WTC11 (cell line): ENCODE results near the gene PCDHGB5. TPM values are rescaled to one million over a fixed set of nuclear protein-coding genes. Genes with fewer than 3 reads are reported as not detected.

Experiments
- ATAC-seq: fragments of 200-7000 bp; cut with Tn5 transposase; 2 replicates; pipeline ENCODE4 v1.10.0; 2021; ENCODE audit warnings: mild to moderate bottlenecking, moderate library complexity
- CTCF ChIA-PET: fragments of 300-600 bp; sonication (Branson Sonifier 250); formaldehyde crosslinking; loops from one replicate; lab custom pipeline; 2021; ENCODE audit warnings: antibody characterized with exemption; lab: Charles Lee
- POLR2A ChIA-PET: fragments of 350-600 bp; sonication (Branson Sonifier 250); formaldehyde crosslinking; loops from one replicate; lab custom pipeline; 2021; ENCODE audit warnings: antibody characterized with exemption; lab: Charles Lee
- DNase-seq: peaks from one replicate; pipeline ENCODE4 v3.0.0; 2021; ENCODE audit warnings: low spot score
- H3K27ac Mint-ChIP-seq: 2 replicates; pipeline ENCODE4 v1.8.0; 2021; ENCODE audit warnings: mixed read lengths
- H3K27me3 Mint-ChIP-seq: 2 replicates; pipeline ENCODE4 v1.8.0; 2021; ENCODE audit warnings: low read depth, mild to moderate bottlenecking, moderate library complexity, mixed read lengths
- H3K36me3 Mint-ChIP-seq: 2 replicates; pipeline ENCODE4 v1.8.0; 2021; ENCODE audit warnings: mixed read lengths
- H3K4me1 Mint-ChIP-seq: 2 replicates; pipeline ENCODE4 v1.8.0; 2022; ENCODE audit warnings: mixed read lengths
- H3K4me3 Mint-ChIP-seq: 2 replicates; pipeline ENCODE4 v1.8.0; 2021; ENCODE audit warnings: mild to moderate bottlenecking, moderate library complexity, mixed read lengths
- H3K9me3 Mint-ChIP-seq: 2 replicates; pipeline ENCODE4 v1.8.0; 2021; ENCODE audit warnings: mixed read lengths
- CBFB ChIP-seq: sonication (generic); formaldehyde crosslinking; IDR thresholded peaks from 2 replicates; pipeline ENCODE4 v1.8.1; 2022; ENCODE audit warnings: mild to moderate bottlenecking, low read depth, missing genetic modification reagents
- GTF2I ChIP-seq: fragments of 250-450 bp; sonication (Bioruptor Pico); conservative IDR thresholded peaks from 2 replicates; pipeline ENCODE4 v1.4.0; 2021; ENCODE audit warnings: mild to moderate bottlenecking
- JUN ChIP-seq: sonication (generic); formaldehyde crosslinking; IDR thresholded peaks from 2 replicates; pipeline ENCODE4 v1.8.0; 2023; ENCODE audit warnings: mild to moderate bottlenecking, missing genetic modification reagents
- KAT7 ChIP-seq: sonication (generic); formaldehyde crosslinking; IDR thresholded peaks from 2 replicates; pipeline ENCODE4 v1.8.1; 2023; ENCODE audit warnings: missing genetic modification reagents, mild to moderate bottlenecking, borderline replicate concordance
- MXD4 ChIP-seq: fragments of 250-450 bp; sonication (Bioruptor Pico); IDR thresholded peaks from 2 replicates; pipeline ENCODE4 v1.8.0; 2021; ENCODE audit warnings: mild to moderate bottlenecking, moderate library complexity, borderline replicate concordance
- MYBL2 ChIP-seq: sonication (generic); formaldehyde crosslinking; IDR thresholded peaks from 2 replicates; pipeline ENCODE4 v1.8.1; 2023; ENCODE audit warnings: mild to moderate bottlenecking, moderate library complexity, missing genetic modification reagents
- NFE2L1 ChIP-seq: sonication (generic); formaldehyde crosslinking; IDR thresholded peaks from 2 replicates; pipeline ENCODE4 v1.8.1; 2023; ENCODE audit warnings: missing genetic modification reagents
- NR1H2 ChIP-seq: sonication (generic); formaldehyde crosslinking; IDR thresholded peaks from 2 replicates; pipeline ENCODE4 v1.9.0; 2021; ENCODE audit warnings: mild to moderate bottlenecking, moderate library complexity, missing genetic modification reagents
- OVOL2 ChIP-seq: fragments of 250-450 bp; sonication (Bioruptor Pico); IDR thresholded peaks from 2 replicates; pipeline ENCODE4 v1.9.0; 2021; ENCODE audit warnings: mild to moderate bottlenecking, borderline replicate concordance
- SMAD4 ChIP-seq: sonication (generic); formaldehyde crosslinking; IDR thresholded peaks from 2 replicates; pipeline ENCODE4 v1.8.0; 2022; ENCODE audit warnings: mild to moderate bottlenecking, missing genetic modification reagents
- TP53 ChIP-seq: sonication (generic); formaldehyde crosslinking; IDR thresholded peaks from 2 replicates; pipeline ENCODE4 v1.8.1; 2023; ENCODE audit warnings: mild to moderate bottlenecking, missing genetic modification reagents
- total RNA-seq: library from RNA; stranded (reverse); gene quantifications from 3 replicates; pipeline ENCODE4 v1.2.3, GENCODE V29; 2021
- TF ChIP-seq, protein P1 (sequence below): fragments of 250-450 bp; sonication (Bioruptor Pico); IDR thresholded peaks from 2 replicates; pipeline ENCODE4 v2.1.2; 2022; ENCODE audit warnings: mild to moderate bottlenecking, moderate library complexity
- TF ChIP-seq, protein P2 (sequence below): fragments of 200-600 bp; IDR thresholded peaks from 2 replicates; pipeline ENCODE4 v1.8.0; 2022; ENCODE audit warnings: antibody characterized with exemption
- TF ChIP-seq, protein P3 (sequence below): sonication (generic); formaldehyde crosslinking; IDR thresholded peaks from 2 replicates; pipeline ENCODE4 v1.8.1; 2022; ENCODE audit warnings: missing genetic modification reagents, borderline replicate concordance
- TF ChIP-seq, protein P4 (sequence below): sonication (generic); formaldehyde crosslinking; IDR thresholded peaks from 2 replicates; pipeline ENCODE4 v1.8.1; 2023; ENCODE audit warnings: mild to moderate bottlenecking, missing genetic modification reagents, borderline replicate concordance
- TF ChIP-seq, protein P5 (sequence below): fragments of 250-450 bp; sonication (Bioruptor Pico); IDR thresholded peaks from 2 replicates; pipeline ENCODE4 v1.8.0; 2021; ENCODE audit warnings: mild to moderate bottlenecking
- TF ChIP-seq, protein P6 (sequence below): sonication (generic); formaldehyde crosslinking; IDR thresholded peaks from 2 replicates; pipeline ENCODE4 v1.8.0; 2022; ENCODE audit warnings: mild to moderate bottlenecking, missing genetic modification reagents

Gene PCDHGB5
- total RNA-seq, 1 experiment from 2014 or later: 9.7 TPM

DNA sequence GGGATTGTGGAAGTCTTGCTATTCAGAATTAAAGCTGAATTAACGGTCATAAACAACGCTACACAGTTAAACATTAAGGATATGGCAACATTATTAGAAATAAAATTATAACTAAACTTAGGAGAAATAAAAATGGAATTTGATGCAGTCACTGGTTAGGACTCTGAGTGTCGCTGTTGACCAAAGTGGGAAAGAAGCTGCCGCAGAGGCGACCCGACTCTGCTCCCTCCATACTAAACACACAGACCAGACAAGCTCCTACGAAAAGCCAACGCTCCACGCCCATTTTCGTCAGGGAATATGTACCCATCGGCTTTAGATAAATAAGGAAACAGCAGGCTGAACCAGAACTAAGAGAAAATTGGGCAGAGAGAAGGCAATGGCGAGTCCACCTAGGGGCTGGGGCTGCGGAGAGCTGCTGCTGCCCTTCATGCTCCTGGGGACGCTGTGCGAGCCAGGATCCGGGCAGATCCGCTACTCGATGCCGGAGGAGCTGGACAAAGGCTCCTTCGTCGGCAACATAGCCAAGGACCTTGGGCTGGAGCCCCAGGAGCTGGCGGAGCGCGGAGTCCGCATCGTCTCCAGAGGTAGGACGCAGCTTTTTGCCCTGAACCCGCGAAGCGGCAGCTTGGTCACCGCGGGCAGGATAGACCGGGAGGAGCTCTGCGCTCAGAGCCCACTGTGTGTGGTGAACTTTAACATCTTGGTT, 33.6 kb upstream of the PCDHGB5 start, which contains the start of gene PCDHGA5:
TSS of gene PCDHGA5 (plus strand) at position 211 of the 709 bp plus-strand sequence. CDS start at position 380, 169 bp downstream.
- DNase-seq (no peak), ATAC-seq (no peak)
- Mint-ChIP-seq H3K4me3 (peak within 1 kb of the TSS; percentile 2; the same call in 1 of the 2 replicates), H3K27me3 (peaks cover 21% of the 10 kb centered on the region), H3K27ac (no peak within 1 kb of the TSS), H3K4me1 (peaks cover 27% of the 10 kb centered on the region), H3K36me3 (peaks cover 65% of the 10 kb centered on the region), H3K9me3 (peaks cover 60% of the 10 kb centered on the region)
- TF ChIP-seq KAT7 (CRISPR knock-in tag): no peak
- no peak for TF ChIP-seq NFE2L1
- no peak for TF ChIP-seq NR1H2 (CRISPR knock-in tag)
- TF ChIP-seq OVOL2: no peak
- TF ChIP-seq MYBL2: no peak
- TF ChIP-seq, protein P1, sequence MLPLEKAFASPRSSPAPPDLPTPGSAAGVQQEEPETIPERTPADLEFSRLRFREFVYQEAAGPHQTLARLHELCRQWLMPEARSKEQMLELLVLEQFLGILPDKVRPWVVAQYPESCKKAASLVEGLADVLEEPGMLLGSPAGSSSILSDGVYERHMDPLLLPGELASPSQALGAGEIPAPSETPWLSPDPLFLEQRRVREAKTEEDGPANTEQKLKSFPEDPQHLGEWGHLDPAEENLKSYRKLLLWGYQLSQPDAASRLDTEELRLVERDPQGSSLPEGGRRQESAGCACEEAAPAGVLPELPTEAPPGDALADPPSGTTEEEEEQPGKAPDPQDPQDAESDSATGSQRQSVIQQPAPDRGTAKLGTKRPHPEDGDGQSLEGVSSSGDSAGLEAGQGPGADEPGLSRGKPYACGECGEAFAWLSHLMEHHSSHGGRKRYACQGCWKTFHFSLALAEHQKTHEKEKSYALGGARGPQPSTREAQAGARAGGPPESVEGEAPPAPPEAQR: no peak
- TF ChIP-seq, protein P2, sequence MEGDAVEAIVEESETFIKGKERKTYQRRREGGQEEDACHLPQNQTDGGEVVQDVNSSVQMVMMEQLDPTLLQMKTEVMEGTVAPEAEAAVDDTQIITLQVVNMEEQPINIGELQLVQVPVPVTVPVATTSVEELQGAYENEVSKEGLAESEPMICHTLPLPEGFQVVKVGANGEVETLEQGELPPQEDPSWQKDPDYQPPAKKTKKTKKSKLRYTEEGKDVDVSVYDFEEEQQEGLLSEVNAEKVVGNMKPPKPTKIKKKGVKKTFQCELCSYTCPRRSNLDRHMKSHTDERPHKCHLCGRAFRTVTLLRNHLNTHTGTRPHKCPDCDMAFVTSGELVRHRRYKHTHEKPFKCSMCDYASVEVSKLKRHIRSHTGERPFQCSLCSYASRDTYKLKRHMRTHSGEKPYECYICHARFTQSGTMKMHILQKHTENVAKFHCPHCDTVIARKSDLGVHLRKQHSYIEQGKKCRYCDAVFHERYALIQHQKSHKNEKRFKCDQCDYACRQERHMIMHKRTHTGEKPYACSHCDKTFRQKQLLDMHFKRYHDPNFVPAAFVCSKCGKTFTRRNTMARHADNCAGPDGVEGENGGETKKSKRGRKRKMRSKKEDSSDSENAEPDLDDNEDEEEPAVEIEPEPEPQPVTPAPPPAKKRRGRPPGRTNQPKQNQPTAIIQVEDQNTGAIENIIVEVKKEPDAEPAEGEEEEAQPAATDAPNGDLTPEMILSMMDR: no peak
- TF ChIP-seq, protein P3, sequence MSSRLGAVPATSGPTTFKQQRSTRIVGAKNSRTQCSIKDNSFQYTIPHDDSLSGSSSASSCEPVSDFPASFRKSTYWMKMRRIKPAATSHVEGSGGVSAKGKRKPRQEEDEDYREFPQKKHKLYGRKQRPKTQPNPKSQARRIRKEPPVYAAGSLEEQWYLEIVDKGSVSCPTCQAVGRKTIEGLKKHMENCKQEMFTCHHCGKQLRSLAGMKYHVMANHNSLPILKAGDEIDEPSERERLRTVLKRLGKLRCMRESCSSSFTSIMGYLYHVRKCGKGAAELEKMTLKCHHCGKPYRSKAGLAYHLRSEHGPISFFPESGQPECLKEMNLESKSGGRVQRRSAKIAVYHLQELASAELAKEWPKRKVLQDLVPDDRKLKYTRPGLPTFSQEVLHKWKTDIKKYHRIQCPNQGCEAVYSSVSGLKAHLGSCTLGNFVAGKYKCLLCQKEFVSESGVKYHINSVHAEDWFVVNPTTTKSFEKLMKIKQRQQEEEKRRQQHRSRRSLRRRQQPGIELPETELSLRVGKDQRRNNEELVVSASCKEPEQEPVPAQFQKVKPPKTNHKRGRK (CRISPR knock-in tag): no peak
- no peak for TF ChIP-seq MXD4 (CRISPR knock-in tag)
- TF ChIP-seq TP53 (CRISPR knock-in tag): no peak
- TF ChIP-seq, protein P4, sequence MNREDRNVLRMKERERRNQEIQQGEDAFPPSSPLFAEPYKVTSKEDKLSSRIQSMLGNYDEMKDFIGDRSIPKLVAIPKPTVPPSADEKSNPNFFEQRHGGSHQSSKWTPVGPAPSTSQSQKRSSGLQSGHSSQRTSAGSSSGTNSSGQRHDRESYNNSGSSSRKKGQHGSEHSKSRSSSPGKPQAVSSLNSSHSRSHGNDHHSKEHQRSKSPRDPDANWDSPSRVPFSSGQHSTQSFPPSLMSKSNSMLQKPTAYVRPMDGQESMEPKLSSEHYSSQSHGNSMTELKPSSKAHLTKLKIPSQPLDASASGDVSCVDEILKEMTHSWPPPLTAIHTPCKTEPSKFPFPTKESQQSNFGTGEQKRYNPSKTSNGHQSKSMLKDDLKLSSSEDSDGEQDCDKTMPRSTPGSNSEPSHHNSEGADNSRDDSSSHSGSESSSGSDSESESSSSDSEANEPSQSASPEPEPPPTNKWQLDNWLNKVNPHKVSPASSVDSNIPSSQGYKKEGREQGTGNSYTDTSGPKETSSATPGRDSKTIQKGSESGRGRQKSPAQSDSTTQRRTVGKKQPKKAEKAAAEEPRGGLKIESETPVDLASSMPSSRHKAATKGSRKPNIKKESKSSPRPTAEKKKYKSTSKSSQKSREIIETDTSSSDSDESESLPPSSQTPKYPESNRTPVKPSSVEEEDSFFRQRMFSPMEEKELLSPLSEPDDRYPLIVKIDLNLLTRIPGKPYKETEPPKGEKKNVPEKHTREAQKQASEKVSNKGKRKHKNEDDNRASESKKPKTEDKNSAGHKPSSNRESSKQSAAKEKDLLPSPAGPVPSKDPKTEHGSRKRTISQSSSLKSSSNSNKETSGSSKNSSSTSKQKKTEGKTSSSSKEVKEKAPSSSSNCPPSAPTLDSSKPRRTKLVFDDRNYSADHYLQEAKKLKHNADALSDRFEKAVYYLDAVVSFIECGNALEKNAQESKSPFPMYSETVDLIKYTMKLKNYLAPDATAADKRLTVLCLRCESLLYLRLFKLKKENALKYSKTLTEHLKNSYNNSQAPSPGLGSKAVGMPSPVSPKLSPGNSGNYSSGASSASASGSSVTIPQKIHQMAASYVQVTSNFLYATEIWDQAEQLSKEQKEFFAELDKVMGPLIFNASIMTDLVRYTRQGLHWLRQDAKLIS (CRISPR knock-in tag): no peak
- TF ChIP-seq GTF2I (CRISPR knock-in tag): no peak
- CTCF ChIA-PET: interaction anchor here (0.5 to 2.1 kb wide), 17 partner anchors 10 to 203 kb away, joined by 3 to 11 read pairs (median 4); partner anchors contain the start of genes PCDHB10, PCDHB11, PCDHB14 and PCDHB15
- POLR2A ChIA-PET: no interaction called here

DNA sequence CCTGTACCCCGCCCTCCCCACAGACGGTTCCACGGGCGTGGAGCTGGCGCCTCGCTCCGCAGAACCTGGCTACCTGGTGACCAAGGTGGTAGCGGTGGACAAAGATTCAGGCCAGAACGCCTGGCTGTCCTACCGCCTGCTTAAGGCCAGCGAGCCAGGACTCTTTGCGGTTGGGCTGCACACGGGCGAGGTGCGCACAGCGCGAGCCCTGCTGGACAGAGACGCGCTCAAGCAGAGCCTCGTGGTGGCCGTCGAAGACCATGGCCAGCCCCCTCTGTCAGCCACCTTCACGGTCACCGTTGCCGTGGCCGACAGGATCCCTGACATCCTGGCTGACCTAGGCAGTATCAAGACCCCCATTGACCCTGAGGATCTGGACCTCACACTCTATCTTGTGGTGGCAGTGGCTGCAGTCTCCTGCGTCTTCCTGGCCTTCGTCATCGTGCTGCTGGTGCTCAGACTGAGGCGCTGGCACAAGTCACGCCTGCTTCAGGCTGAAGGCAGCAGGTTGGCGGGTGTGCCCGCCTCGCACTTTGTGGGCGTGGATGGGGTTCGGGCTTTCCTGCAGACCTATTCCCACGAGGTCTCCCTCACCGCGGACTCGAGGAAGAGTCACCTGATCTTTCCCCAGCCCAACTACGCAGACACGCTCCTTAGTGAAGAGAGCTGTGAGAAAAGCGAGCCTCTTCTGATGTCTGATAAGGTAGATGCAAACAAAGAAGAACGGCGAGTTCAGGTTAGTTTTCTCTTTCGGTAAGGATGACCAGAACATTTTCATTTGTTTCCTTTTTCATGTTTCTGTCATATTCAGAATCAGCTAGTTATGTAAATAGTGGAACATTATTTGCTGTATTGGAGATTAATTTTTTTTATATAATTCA, 31.5 kb upstream of the PCDHGB5 start:
- TF ChIP-seq CBFB (no peak), JUN (no peak), SMAD4 (CRISPR knock-in tag) (peak; percentile 30; the same call in 1 of the 2 replicates)
- TF ChIP-seq, protein P5, sequence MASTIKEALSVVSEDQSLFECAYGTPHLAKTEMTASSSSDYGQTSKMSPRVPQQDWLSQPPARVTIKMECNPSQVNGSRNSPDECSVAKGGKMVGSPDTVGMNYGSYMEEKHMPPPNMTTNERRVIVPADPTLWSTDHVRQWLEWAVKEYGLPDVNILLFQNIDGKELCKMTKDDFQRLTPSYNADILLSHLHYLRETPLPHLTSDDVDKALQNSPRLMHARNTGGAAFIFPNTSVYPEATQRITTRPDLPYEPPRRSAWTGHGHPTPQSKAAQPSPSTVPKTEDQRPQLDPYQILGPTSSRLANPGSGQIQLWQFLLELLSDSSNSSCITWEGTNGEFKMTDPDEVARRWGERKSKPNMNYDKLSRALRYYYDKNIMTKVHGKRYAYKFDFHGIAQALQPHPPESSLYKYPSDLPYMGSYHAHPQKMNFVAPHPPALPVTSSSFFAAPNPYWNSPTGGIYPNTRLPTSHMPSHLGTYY (CRISPR knock-in tag): no peak
- TF ChIP-seq, protein P6, sequence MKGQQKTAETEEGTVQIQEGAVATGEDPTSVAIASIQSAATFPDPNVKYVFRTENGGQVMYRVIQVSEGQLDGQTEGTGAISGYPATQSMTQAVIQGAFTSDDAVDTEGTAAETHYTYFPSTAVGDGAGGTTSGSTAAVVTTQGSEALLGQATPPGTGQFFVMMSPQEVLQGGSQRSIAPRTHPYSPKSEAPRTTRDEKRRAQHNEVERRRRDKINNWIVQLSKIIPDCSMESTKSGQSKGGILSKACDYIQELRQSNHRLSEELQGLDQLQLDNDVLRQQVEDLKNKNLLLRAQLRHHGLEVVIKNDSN (CRISPR knock-in tag): no peak
- ATAC-seq (no peak), DNase-seq (no peak)
- CTCF ChIA-PET: no interaction called here
- H3K27ac Mint-ChIP-seq: no peak overlapping the region
- POLR2A ChIA-PET: no interaction called here
- H3K36me3 Mint-ChIP-seq: peaks cover 63% of the 10 kb centered on the region
- H3K27me3 Mint-ChIP-seq: peaks cover 14% of the 10 kb centered on the region
- no peak overlapping the region for H3K4me3 Mint-ChIP-seq
- peaks cover 24% of the 10 kb centered on the region for H3K4me1 Mint-ChIP-seq
- H3K9me3 Mint-ChIP-seq: peaks cover 57% of the 10 kb centered on the region
